ENCODE results near the gene ATP5ME. TPM values are rescaled to one million over a fixed set of nuclear protein-coding genes. Genes with fewer than 3 reads are reported as not detected.

Gene ATP5ME
- total RNA-seq, 2 experiments from 2014 or later = 213 to 231 TPM

Other genes with a start within 250 kb of the ATP5ME start
- gene ZNF721, start 175.1 kb downstream of the ATP5ME start, total RNA-seq = 10 to 100 TPM; 32.9 to 42.3 TPM
- 10 to 100 TPM; 49.7 to 67.5 TPM for gene PIGG, start 175.1 kb downstream of the ATP5ME start, total RNA-seq
- not detected for gene TMEM271, start 98.0 kb downstream of the ATP5ME start, total RNA-seq
- 10 to 100 TPM; 10.0 to 14.6 TPM for gene PDE6B, start 48.7 kb downstream of the ATP5ME start, total RNA-seq
- 10 to 100 TPM; 14.3 to 19.8 TPM for gene MYL5, start 266 bp upstream of the ATP5ME start, total RNA-seq
- gene SLC49A3, start 14.9 kb upstream of the ATP5ME start, total RNA-seq = 1 to 10 TPM; 1.1 to 1.5 TPM
- 10 to 100 TPM; 38.9 to 49.0 TPM for gene PCGF3, start 31.6 kb upstream of the ATP5ME start, total RNA-seq
- 1 to 10 TPM in 1 of 2 experiments, under 1 TPM in 1; 0.14 to 1.3 TPM for gene CPLX1, start 151.9 kb upstream of the ATP5ME start, total RNA-seq

Measured in activated CD8-positive, alpha-beta memory T cell treated with anti-CD3 and anti-CD28 coated beads, Interleukin-2, amount 10 ng/mL, durations not matched to agents 7 days and 5 days (primary cell).